ENCODE measurements around the gene DHRS13.

DHRS13 gene

GRCh38 chr17:28892024-28892423 lies 10.9 kb downstream of the DHRS13 start:
- Histone ChIP-seq H3K4me3 (ENCODE audit: severe bottlenecking) (no peak overlapping the region), H3K4me1 (ENCODE audit: insufficient read depth, poor library complexity, severe bottlenecking) (peaks cover 24% of the 10 kb centered on the region), H3K27ac (ENCODE audit: poor library complexity, severe bottlenecking) (no peak overlapping the region), H3K36me3 (ENCODE audit: low read depth) (0 out of 2 replicates have a peak, but pooled peaks cover 17% of the 10 kb centered on the region), H3K9me3 (ENCODE audit: severe bottlenecking) (no peaks in the 10 kb centered on the region), H3K27me3 (ENCODE audit: insufficient read depth, poor library complexity, severe bottlenecking) (no peaks in the 10 kb centered on the region)
- TF ChIP-seq CTCF (IDR thresholded peaks at IDR 0.05; ENCODE audit: poor library complexity, severe bottlenecking) = no peak
- ATAC-seq (ENCODE audit: low read depth) = no peak
- DNase-seq (ENCODE audit: low spot score) = no peak

DNA sequence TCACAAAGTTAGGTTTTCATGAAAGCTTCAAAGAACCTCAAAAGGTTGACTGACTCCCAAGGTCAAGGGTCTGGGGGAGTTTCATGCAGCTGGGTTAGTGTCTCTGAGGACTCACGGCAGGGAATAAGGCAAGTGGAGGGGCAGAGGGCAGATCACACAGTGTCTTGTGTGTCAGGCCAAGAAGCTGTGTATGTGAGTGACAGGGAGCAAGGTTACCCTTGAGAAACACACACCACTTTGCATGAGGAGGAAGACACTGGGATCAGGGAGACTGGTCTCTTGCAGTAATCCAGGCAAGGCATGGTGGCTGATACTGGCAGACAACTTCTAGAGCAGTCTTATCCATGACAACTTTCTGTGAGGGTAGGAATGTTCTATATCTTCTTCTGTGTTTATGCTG lies 11.7 kb downstream of the DHRS13 start:
- TF ChIP-seq CTCF (IDR thresholded peaks at IDR 0.05; ENCODE audit: poor library complexity, severe bottlenecking) = no peak
- peaks cover 22% of the 10 kb centered on the region for H3K4me1 ChIP-seq (ENCODE audit: insufficient read depth, poor library complexity, severe bottlenecking)
- H3K27me3 ChIP-seq (ENCODE audit: insufficient read depth, poor library complexity, severe bottlenecking) = no peaks in the 10 kb centered on the region
- H3K27ac ChIP-seq (ENCODE audit: poor library complexity, severe bottlenecking) = no peak overlapping the region
- 0 out of 2 replicates have a peak, but pooled peaks cover 17% of the 10 kb centered on the region for H3K36me3 ChIP-seq (ENCODE audit: low read depth)
- no peaks in the 10 kb centered on the region for H3K9me3 ChIP-seq (ENCODE audit: severe bottlenecking)
- no peak for DNase-seq (ENCODE audit: low spot score)
- no peak for ATAC-seq (ENCODE audit: low read depth)
- H3K4me3 ChIP-seq (ENCODE audit: severe bottlenecking) = no peak overlapping the region

- Histone ChIP-seq H3K4me1 (ENCODE audit: insufficient read depth, poor library complexity, severe bottlenecking) (peaks cover 16% of the 10 kb centered on the region), H3K27me3 (ENCODE audit: insufficient read depth, poor library complexity, severe bottlenecking) (no peaks in the 10 kb centered on the region), H3K9me3 (ENCODE audit: severe bottlenecking) (no peaks in the 10 kb centered on the region), H3K27ac (ENCODE audit: poor library complexity, severe bottlenecking) (no peak overlapping the region), H3K4me3 (ENCODE audit: severe bottlenecking) (no peak overlapping the region), H3K36me3 (ENCODE audit: low read depth) (0 out of 2 replicates have a peak, but pooled peaks cover 13% of the 10 kb centered on the region)
- no peak for TF ChIP-seq CTCF (IDR thresholded peaks at IDR 0.05; ENCODE audit: poor library complexity, severe bottlenecking)
- no peak for DNase-seq (ENCODE audit: low spot score)
- ATAC-seq (ENCODE audit: low read depth) = no peak
Measured at GRCh38 chr17:28889996-28890395, 12.9 kb downstream of the DHRS13 start.

- DNase-seq (ENCODE audit: low spot score) = no peak
- no peaks in the 10 kb centered on the region for H3K27me3 ChIP-seq (ENCODE audit: insufficient read depth, poor library complexity, severe bottlenecking)
- H3K9me3 ChIP-seq (ENCODE audit: severe bottlenecking) = no peaks in the 10 kb centered on the region
- H3K27ac ChIP-seq (ENCODE audit: poor library complexity, severe bottlenecking) = no peak overlapping the region
- 0 out of 2 replicates have a peak, but pooled peaks cover 7% of the 10 kb centered on the region for H3K36me3 ChIP-seq (ENCODE audit: low read depth)
- peaks cover 12% of the 10 kb centered on the region for H3K4me1 ChIP-seq (ENCODE audit: insufficient read depth, poor library complexity, severe bottlenecking)
- no peak for ATAC-seq (ENCODE audit: low read depth)
- no peak overlapping the region for H3K4me3 ChIP-seq (ENCODE audit: severe bottlenecking)
- TF ChIP-seq CTCF (IDR thresholded peaks at IDR 0.05; ENCODE audit: poor library complexity, severe bottlenecking) = no peak
Measured at GRCh38 chr17:28888832-28889231, 14.0 kb downstream of the DHRS13 start.

GRCh38 chr17:28887871-28888471 lies 14.9 kb downstream of the DHRS13 start:
- H3K36me3 ChIP-seq (ENCODE audit: low read depth) = 0 out of 2 replicates have a peak, but pooled peaks cover 3% of the 10 kb centered on the region
- no peak overlapping the region for H3K27ac ChIP-seq (ENCODE audit: poor library complexity, severe bottlenecking)
- no peaks in the 10 kb centered on the region for H3K9me3 ChIP-seq (ENCODE audit: severe bottlenecking)
- no peak for TF ChIP-seq CTCF (IDR thresholded peaks at IDR 0.05; ENCODE audit: poor library complexity, severe bottlenecking)
- no peak overlapping the region for H3K4me3 ChIP-seq (ENCODE audit: severe bottlenecking)
- ATAC-seq (ENCODE audit: low read depth) (no peak), DNase-seq (ENCODE audit: low spot score) (no peak)
- H3K27me3 ChIP-seq (ENCODE audit: insufficient read depth, poor library complexity, severe bottlenecking) = no peaks in the 10 kb centered on the region
- peaks cover 4% of the 10 kb centered on the region for H3K4me1 ChIP-seq (ENCODE audit: insufficient read depth, poor library complexity, severe bottlenecking)
